Activated gamma-delta T cell (primary cell): ENCODE results near the gene DDR2.
"Not testable (repeated sequence)": the region's sequence is repeated elsewhere in the genome, so short reads cannot be mapped to it uniquely, and the experiment has no call there.

Experiments
- DNase-seq: peaks from one replicate; lab custom pipeline; 2025; lab: John Stamatoyannopoulos, UW
- total RNA-seq, 2 donors: gene quantifications; one replicate each; lab custom pipeline; 2026; lab: John Stamatoyannopoulos, UW

DDR2 gene
- total RNA-seq: 3.0 to 3.4 reads per million in 2 donors

DNA sequence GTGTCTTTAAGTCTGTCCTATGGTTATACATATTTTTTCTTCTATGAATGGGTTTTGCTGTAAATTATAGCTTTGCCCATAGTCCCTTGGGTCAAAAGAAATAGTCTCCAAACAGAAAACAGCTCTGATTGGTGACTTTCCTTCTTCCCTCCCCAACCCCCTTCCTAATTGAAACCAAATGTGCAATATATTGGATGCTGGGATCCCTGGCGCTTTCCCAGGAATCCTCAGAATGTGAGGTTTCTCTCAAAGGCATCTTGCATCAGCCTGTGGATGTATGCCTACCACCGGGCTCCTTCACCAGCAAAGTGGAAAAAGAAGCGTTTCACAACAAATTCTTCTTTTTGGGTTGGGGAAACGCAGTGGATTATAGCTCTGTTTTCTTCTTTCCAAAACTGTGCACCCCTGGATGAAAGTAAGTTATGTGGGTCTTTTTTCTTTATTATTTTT lies at the start of gene DDR2:
Gene DDR2 (plus strand): TSS at position 248 of the 450 bp plus-strand sequence. CDS start 86,600 bp downstream, outside the sequence.
- no peak for DNase-seq

DNA sequence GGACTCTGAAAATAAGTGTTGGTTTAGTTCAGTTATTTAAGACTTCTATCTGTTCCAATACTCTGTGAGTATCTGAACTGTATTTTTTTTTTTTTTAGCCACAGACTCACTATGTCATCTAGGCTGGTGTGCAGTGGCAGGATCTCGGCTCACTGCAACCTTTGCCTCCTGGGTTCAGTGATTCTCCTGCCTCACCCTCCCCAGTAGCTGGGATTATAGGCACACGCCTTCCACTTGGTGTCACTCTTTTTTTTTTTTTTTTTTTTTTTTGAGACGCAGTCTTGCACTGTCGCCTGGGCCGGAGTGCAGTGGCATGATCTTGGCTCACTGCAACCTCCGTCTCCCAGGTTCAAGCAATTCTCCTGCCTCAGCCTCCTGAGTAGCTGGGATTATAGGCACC lies 49.4 kb upstream of the DDR2 start:
- DNase-seq: not testable (repeated sequence)

DNA sequence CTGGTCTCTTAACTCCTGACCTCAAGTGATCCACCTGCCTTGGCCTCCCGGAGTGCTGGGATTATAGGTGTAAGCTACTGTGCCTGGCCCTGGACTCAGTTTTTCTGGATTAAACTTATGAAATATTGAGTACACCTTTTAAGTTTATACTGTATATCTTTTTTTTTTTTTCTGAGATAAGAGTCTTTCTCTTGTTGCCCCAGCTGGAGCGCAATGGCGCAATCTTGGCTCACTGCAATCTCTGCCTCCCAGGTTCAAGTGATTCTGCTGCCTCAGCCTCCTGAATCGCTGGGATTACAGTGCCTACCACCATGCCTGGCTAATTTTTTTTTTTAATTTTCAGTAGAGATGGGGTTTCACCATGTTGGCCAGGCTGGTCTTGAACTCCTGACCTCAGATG lies 47.2 kb upstream of the DDR2 start:
- DNase-seq: not testable (repeated sequence)

DNA sequence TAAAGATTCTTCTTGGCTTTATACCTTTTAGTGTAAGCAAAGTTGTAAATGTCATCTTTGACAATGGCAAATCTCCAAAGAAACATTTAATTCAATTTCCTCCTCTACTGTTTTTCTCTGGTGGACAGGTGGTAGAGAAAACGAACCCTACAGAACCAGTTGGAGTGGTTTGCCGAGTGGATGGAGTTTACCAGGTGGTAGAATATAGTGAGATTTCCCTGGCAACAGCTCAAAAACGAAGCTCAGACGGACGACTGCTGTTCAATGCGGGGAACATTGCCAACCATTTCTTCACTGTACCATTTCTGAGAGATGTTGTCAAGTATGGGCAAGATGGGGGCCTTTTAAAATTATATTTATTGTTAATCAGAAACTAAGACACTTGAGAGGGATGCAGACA lies 44.9 kb upstream of the DDR2 start:
- DNase-seq: no peak

DNA sequence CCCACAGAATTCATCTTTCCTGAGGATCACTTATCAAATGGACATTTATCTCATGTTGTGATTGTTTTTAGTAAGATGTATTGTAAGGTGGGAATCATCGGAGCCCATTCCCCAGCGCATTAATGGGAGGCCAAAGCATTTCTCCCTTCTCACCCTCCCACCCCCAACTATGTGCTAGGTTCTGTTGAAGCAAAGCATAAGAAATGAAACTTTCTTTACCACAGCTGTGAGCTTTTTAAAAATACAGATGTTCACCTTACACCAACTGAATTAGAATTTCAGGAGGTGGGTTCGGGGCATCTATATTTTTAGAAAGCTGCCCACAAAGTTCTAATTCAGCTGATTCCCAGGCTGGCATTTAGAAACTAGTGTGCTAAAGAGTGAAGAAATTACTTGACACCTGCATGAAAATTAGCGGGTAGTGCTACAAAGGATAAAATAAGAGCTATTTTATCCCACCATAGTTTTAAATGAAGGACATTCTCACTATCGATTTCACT lies 44.5 kb upstream of the DDR2 start:
- no peak for DNase-seq

DNA sequence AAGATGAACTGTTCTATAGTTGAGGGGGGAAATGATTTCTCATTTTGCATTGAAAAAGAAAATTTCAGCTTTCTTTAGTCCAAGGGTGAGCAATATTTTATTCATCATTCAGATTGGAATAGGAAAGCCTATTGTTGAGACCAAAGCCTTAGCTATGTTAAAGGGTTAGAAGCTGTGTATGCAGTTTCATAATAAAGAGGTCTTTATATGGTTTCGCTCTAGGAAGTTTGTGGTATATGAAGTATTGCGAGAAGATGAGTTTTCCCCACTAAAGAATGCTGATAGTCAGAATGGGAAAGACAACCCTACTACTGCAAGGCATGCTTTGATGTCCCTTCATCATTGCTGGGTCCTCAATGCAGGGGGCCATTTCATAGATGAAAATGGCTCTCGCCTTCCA lies 42.2 kb upstream of the DDR2 start:
- no peak for DNase-seq

DNA sequence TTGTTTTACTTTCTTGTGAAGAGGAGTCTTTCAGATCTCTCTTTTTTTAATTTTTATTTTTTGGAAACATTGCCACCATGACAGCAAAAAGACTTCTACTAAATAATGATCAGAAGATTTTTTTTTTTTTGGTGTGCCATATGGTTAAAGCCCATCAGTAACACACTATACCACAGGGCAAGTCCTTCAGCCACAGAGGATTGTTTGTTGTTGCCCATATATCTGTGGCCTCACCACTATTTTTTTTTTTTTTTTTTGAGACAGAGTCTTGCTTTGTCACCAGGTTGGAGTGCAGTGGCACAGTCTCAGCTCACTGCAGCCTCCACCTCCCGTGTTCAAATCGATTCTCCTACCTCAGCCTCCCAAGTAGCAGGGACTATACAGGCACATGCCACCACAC lies 41.6 kb upstream of the DDR2 start:
- no peak for DNase-seq

DNA sequence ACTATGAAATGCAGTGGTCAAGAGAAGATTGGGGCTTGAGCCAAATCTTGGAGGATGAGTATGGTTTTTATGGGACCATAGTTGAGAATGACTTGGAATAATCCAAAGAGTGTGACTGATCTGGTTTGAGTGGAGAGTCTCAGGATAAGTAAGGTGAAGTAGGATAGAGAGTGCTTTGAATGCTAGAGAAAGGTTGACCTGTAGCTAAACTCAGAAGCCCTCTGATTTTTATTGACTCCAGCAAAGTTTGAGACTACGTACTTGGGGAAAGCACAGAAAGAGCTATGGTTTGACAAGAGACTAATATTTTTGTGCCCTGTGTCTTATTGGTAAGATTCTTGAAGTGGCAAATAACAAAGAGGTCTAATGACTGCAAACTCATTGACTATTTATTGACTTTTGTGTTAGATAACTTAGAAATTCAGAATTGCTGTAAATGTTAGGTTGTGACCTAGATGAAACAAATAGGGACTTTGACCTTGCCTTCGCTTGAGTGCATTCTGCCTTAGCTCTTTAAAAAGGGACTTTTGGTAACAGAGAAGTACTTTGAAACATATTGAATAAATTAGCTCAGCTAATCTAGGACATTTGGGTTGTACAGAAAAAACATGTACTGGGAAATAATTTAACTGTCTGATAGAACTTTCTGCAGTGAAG lies 35.6 kb upstream of the DDR2 start:
- DNase-seq: no peak

DNA sequence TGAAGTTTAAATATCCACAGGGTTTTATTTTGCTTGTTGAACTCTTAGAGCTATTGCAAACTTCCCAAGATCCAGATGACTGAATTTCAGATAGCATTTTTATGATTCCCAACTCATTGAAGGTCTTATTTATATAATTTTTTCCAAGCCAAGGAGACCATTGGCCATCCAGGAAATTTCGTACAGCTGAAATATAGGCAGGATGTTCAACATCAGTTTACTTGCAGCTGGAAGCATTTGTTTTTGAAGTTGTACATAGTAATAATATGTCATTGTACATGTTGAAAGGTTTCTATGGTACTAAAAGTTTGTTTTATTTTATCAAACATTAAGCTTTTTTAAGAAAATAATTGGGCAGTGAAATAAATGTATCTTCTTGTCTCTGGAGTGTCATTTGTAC lies 32.8 kb upstream of the DDR2 start:
- DNase-seq: no peak

DNA sequence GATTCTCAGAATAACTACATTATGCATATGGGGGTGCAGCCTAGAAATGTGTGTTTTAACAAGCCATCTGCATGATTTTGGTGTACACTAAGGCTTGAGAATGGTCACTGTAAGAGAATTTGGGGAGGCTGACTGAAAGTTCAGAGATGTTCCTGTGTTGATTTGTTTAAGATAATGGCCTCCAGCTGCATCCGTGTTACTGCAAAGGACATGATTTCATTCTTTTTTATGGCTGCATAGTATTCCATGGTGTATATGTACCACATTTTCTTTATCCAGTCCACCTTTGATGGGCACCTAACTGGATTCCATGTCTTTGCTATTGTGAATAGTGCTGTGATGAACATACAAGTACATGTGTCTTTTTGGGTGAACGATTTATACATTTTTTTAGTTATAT lies 29.1 kb upstream of the DDR2 start:
- DNase-seq: not testable (repeated sequence)

DNA sequence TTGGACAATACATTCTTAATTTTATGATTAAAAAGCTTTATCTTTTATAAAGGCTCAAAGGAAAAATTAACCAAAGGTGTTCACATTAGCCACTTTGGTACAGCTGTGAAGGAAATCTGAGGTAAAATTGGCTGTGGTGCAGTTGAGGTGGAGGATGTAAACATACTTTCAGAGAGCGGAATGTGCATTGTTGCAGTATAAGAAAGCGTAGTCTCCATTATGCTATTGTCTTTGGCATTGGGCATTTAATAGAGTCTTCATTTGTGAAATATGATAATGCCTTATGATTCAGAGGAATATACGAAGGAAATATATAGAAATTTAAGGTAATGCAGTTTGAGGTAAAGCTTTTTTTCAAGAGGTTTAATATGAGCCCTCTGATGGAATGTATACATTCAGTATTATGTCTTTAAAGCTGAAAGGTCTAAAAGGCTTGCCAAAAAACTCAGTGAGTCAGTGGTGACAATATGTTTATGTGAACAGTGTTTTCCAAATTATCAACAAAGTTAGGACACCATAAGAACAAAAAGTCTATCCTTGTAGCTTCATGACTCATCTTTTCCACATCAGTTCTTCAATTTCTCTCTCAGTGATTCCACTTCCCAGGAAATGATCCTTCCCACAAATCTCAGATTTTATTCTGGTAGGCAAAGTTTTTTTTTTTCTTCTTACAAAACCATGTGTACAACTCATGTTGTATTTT lies 26.9 kb upstream of the DDR2 start:
- DNase-seq: no peak

DNA sequence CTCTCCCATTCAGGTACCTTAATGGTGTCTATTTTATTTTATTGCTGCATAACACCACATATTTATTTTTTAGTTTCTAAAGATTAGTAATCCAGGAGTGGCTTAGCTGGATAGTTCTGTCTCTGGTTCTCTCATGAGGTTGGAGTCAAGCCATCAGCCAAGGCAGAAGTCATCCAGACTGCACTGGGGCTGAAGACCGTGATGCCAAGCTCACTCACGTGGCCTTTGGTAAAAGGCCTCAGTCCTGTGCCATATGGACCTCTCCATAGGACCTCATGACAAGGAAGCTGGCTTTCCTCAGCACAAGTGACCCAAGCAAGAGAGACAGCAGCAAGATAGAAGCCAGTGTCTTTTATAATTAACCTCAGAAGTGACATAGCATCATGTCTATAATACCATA lies 23.0 kb upstream of the DDR2 start:
- no peak for DNase-seq

DNA sequence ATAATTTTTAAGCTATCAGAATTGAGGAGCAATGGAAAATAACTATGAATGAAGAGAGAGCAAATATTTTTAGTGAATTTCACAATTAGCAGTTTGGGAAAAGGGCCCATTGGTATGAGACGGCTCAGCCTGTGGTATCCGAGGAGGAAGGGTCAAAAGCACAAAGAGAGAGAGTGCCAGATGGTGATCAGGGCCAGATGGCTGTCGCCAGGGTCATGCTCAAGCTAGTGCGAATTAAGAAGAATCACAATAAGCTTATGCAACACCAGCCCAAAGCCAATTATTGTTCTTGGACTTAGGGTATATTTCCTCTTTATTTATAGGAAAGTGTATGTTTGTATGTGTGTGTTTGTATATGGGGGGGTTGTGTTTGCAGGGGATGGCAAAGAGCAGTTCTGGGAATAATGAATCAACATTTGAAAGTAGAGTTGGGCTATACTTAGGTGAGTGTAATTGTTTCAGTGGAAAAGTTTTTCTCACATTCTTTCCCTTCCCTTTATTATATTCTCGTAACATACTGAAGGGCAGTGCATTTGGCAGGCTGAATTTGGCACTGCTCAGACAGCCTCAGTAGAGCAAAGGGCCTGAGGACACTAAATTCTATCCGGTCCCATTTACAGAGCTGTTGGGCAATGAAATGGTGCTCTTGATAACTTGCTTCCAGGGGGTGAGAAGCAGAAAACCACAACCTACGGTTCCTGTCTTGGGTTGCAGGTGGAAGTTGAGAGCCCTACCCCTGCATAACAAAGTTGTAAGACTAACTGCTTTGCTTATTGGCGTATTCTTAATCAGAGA lies 19.5 kb upstream of the DDR2 start:
- no peak for DNase-seq

DNA sequence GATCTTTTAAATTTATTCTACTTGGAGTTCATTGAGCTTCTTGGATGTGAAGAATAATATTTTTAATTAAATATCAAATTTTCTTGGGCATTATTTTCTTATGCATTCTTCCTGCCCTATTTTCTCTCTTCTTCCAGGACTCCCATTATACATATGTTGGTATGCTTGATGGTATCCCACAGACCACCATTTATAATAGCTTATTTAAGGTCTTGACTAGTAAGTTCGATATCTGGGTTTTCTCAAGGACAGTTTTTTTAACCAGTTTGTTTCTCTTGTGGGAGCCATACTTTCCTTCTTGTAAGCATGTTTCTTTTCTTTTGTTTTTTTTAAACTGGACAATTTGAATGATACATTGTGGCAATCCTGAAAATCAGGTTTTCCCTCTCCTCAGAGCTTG lies 15.4 kb upstream of the DDR2 start:
- DNase-seq: no peak

DNA sequence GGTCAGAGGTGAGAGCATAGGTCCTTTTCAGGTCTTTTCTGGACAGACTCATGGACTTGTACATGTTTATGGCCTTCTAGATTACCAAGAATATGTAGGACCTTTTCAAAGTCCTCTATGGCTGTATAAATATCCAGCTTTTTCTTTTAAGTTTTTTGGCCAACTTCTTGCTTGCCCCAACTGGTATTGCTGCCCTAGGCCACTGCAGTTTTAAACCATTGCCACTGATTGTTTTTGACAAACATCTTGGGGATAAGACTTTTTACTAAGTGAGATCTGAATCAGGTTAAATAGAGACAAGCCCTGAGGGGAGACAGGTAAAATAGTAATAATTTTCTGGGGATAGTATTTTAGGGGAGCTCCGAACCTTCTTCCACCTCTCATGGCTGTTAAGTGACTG lies 14.8 kb upstream of the DDR2 start:
- DNase-seq: no peak

DNA sequence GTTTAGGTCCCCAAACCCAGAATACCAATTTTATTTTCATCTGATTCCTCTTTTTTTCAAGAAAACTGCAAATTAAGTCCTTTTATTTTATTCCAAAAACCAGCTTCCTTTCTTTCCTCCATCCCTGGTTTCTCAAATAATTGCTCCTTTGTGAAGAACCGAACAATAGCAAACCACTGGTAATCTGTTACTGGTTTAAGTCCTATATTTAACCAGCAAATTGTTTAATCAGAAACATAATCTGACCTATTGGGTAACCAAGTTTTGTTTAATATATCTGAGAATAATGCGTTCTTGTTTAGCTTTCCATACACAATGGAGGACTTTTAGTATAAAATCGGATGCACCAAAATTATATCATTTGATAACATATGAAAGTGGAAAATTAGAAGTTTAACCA lies 13.2 kb upstream of the DDR2 start:
- no peak for DNase-seq

DNA sequence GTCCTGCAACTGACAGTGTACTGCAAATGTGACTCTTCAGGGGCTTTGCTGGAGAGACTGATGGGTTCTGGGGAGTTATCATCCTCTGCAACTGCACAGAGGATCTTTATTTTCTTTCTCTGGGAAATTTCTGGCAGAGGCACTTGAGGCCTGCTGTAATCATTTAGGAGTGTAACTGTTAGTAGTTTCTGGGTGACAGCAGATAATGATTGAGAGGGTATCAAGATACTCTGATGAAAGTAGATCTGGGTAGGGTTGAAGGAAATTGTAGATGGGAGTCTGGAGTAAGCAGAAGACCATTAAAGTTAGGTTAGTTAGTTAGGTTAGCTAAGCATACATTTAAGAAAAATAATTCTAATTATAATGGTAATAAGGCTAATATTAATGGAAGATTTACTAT lies 11.0 kb upstream of the DDR2 start:
- DNase-seq: no peak

DNA sequence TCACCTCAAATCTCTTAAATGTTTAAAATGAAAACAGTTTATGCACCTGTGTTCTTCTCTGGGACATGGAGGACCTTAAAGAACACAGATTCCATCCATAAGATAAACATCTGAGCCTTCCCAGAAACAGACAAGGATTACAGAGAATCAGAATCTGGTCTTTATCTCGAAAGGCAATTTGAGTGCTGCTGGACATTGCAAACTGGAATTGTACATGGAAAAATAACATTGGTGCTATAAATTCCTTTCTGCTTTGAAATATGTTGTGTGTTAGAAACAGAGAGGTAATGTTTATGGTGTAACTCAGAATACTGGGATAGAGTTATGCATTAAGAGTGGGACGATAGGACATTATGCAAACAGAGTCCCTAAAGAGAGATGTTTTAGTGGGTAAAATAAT lies 6.6 kb upstream of the DDR2 start:
- no peak for DNase-seq

DNA sequence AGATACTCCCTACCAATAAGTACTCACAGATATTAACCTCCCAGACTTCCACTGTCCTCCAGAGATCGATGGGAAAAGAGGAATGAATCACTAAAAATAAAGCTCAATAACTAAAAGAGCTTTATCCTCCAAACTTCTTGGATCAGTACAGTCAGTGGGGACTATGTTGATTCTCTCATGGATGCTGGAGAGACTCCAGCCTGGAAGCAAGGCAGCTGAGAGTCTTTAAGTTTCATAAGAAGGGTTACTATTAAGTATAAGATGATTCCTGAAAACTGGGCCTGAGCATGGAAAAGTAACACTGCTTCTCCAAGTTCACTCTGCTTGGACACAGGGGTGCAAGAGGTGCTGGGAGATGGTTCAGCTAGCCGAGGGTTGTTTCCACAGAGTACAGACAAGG lies 6.2 kb upstream of the DDR2 start:
- no peak for DNase-seq

DNA sequence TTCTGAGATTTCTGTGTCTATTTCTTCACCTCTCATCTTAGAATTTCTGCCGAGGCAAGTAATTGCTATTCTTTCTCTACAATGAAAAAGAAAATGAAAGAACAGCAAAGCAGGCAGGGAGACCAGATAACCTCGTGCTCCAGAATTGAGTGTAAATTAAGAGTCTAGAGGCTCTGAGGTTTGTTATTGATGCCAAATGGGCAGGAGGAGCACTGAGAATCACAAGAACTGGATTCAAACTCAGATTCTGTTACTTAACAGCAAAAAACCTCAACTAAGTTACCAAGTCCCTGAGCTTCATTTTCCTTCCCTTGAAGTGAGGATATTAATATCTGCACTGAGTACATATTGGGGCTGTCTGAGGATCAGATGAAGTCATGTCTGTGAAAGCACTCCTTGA lies 5.5 kb upstream of the DDR2 start:
- DNase-seq: no peak

DNA sequence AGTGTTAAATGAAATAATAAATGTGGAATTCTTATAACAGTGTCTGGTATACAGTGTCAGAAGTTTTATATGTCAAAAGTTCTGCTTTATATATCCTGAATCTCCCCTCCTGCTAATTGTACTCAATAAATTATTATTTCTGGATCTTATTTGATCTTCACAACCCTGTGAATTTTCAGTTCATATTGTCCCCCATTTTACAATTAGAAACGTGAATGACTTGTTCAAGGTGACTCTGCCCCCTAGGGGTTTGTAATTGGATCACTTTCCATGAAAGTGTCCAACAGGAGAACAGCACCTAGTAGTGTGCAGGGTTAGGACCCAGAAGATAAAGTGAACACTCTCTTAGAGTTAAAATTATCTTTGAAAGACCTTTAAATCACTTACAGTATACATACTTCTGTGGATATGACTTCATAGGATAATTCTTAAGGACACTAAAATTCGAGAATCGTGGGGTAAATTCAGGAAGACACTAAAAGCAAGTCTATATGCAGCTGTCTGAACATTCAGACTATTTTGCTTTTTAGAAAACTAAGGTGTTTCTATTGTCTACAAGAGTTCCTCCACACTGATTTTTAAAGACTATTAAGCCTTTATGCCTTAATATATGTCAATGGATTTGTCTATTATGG lies 4.5 kb upstream of the DDR2 start:
- no peak for DNase-seq

DNA sequence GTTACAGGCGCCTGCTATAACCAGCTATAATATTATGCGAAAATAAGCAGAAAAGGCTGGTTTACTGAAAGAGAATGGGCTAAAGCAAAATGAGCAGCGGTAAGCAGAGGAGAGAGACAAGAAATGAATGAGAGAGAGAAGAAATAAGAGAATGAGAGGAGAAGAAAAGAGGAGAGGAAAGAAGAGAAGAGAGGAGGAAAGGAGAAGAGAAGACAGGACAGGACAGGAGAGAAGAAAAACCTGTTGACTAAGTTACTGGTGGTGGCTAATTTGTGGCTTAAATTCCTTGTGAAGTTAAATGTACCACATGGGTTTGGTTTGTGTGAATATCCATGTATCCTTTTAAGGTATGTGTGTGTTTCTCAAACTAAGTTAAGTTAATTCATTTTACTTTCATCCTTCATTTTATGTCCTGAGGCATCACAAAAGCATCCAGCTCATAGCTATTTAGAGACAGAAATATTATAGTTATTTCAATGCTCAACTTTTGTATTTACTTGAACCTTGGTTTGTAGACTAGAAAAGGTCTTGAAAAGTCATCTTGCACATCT lies 3.1 kb upstream of the DDR2 start:
- no peak for DNase-seq
